GM12892 (cell line): ENCODE measurements around the gene EYS.
A peak's percentile ranks its signal among the peaks of the same experiment; 100 is the strongest.

Source experiments
- DNase-seq: peaks from one replicate; pipeline ENCODE4 v3.0.0; 2011; ENCODE audit not compliant: insufficient read length
- FAIRE-seq: peaks from 2 replicates; lab custom pipeline; 2011; peaks lifted over from hg19 to GRCh38; lab: Jason Lieb, UNC
- POLR2A ChIP-seq: IDR thresholded peaks from 2 replicates; pipeline ENCODE4 v1.6.1; 2011; ENCODE audit warnings: low read depth, low read length, control low read depth
- POLR2AphosphoS5 ChIP-seq: IDR thresholded peaks from 2 replicates; pipeline ENCODE4 v1.6.1; 2011; ENCODE audit warnings: low read depth, low read length, control low read depth
- TAF1 ChIP-seq: IDR thresholded peaks from 2 replicates; pipeline ENCODE4 v1.6.1; 2011; ENCODE audit warnings: low read depth, mild to moderate bottlenecking, control low read depth, low read length, borderline replicate concordance

Gene EYS

GRCh38 chr6:63798378-63798777 lies 1908.6 kb downstream of the EYS start:
- DNase-seq: no peak
- no peak for TF ChIP-seq TAF1
- FAIRE-seq: no peak

DNA sequence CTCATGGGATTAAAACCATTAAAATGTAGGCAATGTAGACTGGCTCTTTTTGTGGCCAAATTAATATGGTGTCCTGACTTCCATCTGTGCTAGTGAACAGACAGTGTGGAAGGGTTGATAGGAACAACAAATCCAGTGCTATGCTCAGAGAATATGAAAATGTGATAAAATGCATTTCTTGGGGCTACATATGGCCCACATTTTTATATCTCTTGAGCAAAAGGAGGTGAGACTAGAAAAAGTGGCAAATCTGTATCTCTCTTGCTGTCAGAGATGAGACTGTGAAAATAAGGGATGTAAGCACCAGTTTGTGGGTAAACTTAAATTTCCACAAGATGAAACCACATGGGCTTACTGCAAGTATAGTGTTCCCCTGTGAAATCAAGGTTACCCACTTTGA lies 1909.3 kb downstream of the EYS start:
- FAIRE-seq (peak; percentile 17), DNase-seq (no peak)
- TF ChIP-seq TAF1 (no peak), POLR2A (no peak), POLR2AphosphoS5 (no peak)

DNA sequence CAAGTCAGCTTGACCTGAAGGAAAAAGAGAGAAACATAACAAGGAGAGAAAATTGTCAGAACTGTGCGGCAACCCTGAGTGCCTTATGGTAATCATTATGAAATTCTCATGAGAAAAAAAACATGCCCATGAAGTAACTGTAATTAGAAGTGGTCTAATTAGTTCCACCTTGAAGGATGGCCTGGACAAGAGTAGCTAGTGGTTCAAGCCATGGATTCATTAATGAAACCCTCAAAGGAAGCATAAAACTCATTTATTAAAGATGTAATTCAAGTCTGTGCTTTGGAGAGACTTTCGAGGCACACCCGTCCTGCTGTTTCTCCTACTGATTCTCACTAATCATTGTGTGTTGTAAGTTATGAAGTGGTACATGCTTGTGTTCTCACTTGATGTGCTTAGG lies 1911.2 kb downstream of the EYS start:
- FAIRE-seq (no peak), DNase-seq (no peak)
- TF ChIP-seq TAF1 (no peak), POLR2A (no peak), POLR2AphosphoS5 (no peak)

GRCh38 chr6:63795006-63795405 lies 1912.0 kb downstream of the EYS start:
- FAIRE-seq (no peak), DNase-seq (no peak)
- TF ChIP-seq POLR2AphosphoS5: no peak

- TF ChIP-seq POLR2A (no peak), POLR2AphosphoS5 (no peak), TAF1 (no peak)
- DNase-seq (no peak), FAIRE-seq (no peak)
Measured at GRCh38 chr6:63793465-63794137, 1913.4 kb downstream of the EYS start.

DNA sequence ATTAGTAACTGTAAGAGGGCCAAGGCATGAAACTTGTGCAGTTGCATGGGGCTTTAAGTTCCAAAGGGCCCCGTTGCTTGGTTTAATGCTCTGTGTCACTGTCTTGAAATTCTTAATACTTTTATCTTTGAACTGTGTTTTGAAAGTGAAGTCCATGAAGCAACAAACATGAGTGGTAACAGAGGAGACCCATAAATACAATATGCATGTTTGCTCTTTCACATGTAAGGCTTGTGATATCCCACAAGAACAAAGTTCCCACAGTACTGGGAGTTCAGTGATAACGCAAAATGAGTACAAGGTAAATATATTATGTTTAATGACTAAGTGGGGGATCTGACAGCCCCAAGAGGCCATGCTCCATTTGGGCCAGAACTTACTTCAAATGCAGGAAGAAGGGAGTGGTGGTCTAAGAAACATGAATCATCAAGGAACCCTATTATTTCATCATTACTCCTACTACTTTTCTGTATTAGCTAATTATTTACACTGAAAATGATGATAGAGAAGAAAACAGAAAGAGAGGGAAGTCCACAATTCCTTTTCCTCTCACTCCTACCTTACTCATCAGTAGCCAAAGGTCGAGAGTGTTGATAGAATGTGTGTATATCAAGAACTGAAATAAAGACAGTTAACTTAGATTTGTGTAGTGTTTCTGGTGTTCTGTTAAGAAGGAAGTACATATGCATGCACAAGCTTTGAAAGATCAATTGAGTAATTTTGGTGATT lies 1914.1 kb downstream of the EYS start:
- no peak for TF ChIP-seq TAF1
- no peak for TF ChIP-seq POLR2AphosphoS5
- no peak for TF ChIP-seq POLR2A
- no peak for DNase-seq
- FAIRE-seq: no peak

DNA sequence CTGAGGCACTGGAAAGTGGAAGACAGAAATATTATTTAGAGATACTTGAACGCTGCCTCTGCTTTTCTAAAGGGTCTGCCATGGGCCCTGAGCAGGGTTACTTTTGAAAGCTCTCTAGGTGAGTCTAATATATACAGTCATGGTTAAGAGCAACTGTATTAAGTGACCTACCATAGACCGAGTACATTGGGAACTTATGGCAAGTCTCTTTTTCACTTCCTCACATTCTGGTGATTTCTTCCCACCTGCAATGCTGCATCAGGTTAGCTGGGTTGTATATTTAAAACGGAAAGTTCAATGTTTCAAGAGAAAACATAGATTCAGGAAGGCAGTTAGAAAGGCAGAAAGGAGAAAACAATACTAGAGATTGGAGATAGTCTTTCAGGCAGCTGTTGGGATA lies 1916.7 kb downstream of the EYS start:
- FAIRE-seq: no peak
- no peak for TF ChIP-seq POLR2A
- DNase-seq: no peak

DNA sequence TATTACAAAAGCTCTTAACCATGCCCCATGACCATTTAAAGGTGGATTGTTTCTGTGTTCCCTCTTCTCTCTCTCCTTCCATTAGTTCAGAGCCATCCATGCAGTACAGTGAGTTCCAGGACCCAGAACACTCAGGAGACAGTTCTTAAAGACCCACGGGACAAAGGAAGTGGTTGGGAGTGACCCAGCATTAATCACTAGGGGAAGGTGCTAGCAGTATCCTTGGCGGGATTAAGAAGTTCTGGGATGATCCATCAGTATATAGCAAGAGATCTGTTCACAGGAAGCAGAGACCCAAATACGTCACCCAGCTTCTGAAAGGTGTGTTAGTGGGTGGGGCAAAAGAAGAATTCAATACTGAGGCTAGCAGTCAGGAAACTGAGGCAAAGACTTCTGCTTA lies 1917.3 kb downstream of the EYS start:
- no peak for TF ChIP-seq TAF1
- no peak for TF ChIP-seq POLR2AphosphoS5
- TF ChIP-seq POLR2A: no peak
- DNase-seq (no peak), FAIRE-seq (no peak)

- DNase-seq: no peak
- no peak for FAIRE-seq
- TF ChIP-seq TAF1: no peak
- no peak for TF ChIP-seq POLR2A
- no peak for TF ChIP-seq POLR2AphosphoS5
Measured at GRCh38 chr6:63788569-63788968, 1918.5 kb downstream of the EYS start.

DNA sequence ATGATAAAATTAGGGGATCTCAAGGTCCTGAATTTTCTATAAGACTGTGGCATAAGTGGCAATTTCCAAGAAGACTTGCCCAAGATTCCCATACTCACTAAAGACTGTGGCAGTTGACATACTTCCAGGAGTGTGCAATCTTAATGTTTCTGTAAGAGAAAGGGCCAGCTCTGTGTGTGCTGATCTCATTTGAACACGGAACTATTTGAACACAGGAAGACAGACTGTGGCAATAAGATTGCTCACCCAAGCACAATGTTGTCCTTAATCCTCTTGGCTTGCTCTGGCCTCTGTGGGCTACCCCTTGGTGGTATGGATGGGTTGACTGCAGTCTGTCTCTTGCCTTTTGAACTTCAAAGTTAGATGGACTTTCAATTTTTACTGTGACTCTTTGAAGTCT lies 1920.0 kb downstream of the EYS start:
- TF ChIP-seq POLR2A (no peak), TAF1 (no peak), POLR2AphosphoS5 (no peak)
- FAIRE-seq: no peak
- no peak for DNase-seq

DNA sequence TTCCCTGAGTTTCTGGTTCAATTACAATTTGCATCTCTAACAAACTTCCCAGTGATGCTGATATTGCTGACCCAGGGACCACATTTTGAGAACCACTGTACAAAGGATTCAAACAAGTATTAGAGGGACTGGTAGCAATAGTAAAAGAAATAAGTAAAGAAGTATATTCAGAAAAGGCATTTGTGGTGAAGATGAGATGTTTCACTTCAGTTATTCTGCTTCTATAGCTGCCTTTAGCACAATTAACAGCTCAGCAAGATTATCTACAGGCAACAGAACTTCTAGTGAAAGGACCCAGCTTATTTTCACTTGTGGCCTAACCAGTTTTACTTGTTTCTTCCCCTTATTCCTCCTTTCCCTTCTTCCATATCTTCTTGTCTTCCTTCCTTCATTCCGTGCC lies 1922.0 kb downstream of the EYS start:
- no peak for FAIRE-seq
- TF ChIP-seq POLR2AphosphoS5 (no peak), POLR2A (no peak), TAF1 (no peak)
- DNase-seq: no peak

DNA sequence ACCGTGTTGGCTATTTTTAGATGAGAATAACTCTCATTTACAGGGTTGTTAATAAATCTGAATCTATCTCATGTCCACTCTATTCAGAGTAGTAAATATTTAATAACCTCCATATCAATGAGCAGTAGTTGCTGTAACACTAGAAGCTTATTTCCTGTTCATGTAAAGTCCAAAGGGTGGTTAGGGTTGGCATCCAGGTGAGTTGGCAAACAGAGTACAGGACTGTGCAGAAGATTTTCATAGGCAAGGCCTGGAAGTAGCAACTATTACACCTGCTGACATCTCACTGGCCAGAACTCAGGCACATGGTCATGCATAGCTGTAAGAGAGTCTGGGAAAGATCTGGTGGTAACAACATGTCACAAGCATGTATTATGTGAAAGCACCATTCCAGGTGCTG lies 1923.9 kb downstream of the EYS start:
- FAIRE-seq: no peak
- DNase-seq: no peak
- no peak for TF ChIP-seq TAF1
- no peak for TF ChIP-seq POLR2AphosphoS5
- no peak for TF ChIP-seq POLR2A
